NCI-H128 (cell line): Measurements from ENCODE around the gene IL22RA1.

Experiments
- DNase-seq: peaks from one replicate; lab custom pipeline; 2025; ENCODE audit not compliant: unreplicated experiment; lab: John Stamatoyannopoulos, UW

Gene IL22RA1

DNA sequence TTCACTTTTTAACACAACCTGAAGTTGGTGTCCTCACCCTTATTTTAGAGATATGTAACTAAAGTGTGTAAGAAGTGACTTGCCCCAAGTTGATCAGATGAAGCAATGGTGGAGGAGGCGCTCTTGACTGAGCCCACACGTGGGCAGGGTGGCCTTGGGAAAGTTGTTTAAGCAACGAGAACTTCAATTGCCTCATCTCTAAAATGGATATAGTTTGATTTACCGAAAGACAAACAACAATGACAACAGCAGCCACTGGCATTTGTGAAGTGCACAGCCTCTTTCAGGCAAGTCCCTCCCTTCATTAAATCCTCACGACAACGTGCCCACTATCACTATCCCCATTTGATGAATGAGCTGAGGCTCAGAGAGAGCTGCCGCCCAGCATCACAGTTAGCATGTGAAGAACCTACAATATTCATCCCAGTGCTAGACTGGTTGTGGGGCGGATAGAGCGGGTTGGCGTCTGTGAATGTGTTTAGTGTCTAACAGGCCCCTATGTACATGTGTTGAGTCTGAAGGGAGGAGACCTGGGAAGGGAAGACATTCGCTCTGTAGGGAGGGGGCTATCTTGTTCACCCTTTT is 3.0 kb downstream of the IL22RA1 start:
- DNase-seq: no peak

DNA sequence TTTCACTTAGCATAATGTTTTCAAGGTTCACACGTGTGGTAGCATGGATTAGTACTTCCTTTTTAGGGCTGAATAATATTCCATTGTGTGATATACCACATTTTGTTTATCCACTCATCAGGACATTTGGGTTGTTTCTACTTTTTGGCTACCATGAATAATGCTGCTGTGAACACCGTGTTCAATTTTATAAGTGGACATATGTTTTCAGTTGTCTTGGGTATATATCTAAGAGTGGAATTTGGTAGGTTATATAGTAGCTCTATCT is 3.8 kb downstream of the IL22RA1 start:
- no peak for DNase-seq

DNA sequence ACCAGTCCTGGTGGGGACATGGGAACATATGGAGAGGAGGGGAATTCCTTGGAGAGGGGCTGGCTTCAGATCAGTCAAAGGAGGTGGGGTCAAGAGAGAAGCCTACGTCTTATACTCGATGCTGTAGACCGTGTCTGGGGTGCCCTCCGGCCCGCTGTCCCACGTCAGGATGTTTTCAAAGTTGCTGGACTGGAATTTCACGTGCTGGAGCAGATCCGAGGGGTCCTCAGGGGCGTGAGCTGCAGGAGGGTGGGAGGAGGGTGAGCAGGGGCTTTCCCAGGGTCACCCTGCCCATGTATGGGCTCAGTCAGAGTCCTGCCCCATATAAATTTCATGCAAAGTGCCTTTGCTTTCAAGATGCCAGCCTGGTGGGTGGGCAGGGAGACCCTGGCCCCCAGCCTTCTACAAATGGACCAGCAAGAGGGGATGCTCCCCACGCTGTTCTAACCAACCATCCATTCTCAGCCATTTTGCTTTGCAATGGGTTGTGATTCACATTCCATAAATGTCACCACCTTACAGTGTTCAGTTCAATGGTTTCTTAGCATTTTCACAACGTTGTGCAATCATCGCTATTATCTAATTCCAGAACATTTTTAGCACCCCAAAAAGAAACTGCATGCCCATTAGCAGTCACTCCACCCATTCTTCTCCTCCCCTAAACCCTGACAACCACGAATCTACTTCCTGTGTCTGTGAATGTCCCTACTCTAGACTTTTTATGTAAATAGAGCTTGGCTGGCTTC is 4.3 kb downstream of the IL22RA1 start:
- no peak for DNase-seq

DNA sequence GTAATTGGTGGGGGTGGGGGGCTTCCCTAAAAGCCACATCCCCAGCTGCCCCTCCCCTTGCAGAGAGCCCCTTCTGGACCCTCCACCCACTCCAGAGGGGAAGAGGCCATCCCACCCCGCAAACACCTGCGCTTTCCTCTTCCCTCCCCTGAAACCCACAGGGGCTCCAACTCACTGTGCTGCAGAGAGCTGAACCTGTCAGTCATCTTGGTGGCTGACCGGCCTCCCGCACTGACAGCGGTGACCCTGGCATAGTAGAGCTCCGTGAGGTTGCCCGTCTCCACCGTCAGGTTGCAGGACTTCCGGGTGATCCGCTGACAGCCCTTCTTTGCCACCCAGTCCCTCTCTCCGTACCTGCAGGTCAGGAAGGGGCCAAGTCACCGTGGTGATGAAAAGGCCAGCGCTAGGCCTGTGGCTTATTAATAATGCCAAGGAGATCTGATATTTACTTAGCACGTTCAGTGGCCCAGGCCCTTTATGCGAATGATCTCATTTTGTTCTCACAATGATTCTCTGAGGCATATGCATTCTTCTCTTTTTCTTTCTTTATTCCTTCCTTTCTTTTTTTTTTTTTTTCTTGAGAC is 5.9 kb downstream of the IL22RA1 start:
- no peak for DNase-seq

DNA sequence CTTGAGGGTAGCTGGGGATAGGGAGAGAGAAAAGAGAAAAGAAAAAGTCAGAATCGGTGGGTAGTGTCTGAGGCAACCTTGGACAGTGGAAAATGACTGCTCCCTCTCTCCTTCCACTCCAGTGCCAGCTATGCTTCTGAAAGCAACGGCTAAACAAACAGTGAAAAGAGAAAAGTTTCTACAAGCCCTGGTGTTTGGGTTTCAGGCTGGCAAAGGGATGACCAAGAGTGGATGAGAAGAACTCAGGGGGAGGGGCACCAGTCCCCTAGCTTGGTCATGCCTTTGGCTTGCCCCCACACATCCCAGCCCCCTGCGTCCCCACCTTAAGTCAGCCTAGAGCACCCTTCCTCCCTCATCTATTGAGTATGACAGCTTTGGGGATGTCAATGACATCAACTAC is 8.6 kb downstream of the IL22RA1 start:
- no peak for DNase-seq

DNA sequence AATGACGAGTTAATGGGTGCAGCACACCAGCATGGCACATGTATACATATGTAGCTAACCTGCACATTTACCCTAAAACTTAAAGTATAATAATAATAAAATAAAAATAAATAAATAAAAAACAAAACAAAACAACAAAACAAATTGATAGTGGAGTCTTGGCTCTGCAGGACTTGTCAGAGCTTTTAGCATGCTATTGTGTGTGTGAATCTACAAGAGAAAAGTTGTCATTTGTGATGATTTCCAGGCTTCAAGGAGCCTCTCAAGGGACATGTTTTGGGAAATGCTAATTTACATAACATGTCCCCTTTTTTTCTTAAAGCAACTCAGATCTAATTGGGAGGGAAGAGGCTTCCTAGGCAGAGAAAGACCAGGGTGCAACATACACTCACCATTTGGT is 9.1 kb downstream of the IL22RA1 start:
- no peak for DNase-seq

DNA sequence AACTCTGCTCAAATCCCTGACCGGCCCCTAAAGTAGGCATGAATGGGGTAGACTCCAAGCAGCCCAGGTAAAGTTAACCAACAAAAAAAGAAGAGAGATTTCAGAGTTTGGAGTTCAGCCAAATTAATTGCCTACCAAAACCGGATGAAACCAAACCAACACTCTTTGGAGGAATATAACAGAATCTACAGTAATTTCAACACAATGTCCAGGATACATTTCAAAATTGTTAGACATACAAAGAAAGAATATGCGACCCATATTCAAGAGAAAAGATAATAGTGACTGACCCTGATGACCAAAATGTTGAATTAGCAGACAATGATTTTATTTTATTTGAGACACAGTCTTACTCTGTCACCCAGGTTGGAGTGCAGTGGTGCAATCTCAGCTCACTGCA is 12.6 kb downstream of the IL22RA1 start:
- no peak for DNase-seq

DNA sequence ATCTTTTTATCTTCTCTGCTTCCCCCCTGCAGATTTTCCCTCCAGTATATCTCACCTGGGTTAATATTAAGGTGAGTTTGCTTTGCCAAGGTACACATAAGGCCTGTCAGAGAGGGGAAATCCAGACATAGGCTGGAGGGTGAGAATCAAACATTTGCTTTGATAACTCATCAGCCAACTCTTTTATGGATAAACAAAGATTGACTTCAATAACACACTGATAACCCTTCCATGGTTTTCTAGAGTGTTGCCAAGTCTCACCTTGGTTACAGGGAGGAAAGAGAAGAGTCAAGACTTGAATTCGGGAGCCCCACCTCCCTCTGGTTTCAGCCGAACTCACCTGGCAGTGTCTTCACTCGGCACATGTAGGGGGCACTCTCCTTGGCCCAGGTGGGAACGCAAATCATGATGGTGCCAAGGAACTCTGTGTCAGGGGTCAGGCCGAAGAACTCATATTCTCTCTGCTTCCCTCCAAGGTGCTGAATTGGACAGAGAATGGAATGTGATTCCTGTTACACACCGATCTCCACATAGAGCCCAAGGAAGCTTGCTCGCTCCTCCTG is 15.1 kb downstream of the IL22RA1 start:
- no peak for DNase-seq

DNA sequence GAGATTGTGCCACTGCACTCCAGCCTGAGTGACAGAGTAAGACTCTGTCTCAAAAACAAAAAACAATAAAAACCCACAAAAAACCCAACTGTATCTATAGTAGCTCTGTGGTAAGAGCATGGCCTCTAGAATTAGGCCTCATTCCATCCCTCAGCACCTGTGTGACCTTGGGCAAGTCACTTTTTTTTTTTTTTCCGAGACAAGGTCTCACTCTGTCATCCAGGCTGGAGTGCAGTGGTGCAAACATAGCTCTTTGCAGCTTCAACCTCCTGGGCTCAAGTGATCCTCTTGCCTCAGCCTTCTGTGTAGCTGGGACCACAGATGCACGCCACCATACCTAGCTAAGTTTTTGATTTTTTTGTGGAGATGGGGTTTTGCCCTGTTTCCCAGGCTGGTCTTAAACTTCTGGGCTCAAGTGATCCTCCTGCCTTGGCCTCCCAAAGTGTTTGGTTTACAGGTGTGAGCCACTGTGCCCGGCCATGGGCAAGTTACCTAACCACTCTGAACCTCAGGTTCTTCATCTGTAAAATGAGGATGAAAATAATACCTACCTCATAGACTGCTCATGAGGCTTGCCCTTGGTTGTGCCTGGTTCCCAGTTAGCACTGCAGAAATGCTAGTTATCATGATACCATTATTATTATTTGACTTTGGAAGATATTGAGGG is 15.7 kb downstream of the IL22RA1 start:
- no peak for DNase-seq

DNA sequence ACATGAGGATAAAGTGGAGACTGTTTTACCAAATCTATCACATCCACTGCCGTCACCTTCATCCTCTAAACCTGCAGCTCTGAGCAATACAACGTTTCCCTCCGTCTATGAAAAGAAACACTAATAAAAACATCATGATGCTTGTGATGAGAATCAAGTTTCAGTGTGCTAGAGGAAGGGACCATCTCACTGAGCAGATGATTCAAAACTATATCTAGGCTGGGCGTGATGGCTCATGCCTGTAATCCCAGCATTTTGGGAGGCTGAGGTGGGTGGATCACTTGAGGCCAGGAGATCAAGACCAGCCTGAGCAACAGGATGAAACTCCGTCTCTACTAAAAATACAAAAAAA is 16.3 kb downstream of the IL22RA1 start:
- no peak for DNase-seq

DNA sequence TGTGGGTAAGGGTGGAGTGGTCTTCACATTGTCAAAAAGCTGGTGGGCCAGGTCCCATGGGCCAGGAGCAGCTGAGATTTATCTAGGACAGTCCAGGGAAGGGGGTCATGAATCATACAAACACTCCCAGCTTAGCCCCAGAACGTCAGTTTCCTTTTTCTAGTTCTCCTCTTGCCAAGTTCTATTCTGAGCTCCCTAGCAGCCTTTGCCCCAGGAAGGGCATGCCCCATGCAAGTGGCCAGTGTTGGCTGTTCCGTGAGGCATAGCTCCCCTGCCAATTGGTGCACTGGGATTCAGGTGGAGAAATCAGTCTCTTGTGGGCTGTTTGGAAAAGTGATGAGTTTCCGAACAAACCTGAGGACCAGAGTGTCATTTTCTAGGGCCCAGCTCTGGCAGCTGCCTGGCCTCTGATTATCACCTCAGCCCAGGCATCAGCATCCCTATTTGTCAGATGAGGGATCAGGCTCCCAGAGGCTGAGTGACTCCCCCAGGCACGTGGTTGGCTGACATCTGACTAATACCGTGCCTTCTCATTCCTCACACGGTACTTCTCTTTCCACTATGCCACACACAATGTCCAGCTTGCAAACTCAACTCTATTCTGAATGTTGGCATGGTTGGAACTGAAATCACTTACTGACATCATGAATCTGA is 16.8 kb downstream of the IL22RA1 start:
- no peak for DNase-seq

DNA sequence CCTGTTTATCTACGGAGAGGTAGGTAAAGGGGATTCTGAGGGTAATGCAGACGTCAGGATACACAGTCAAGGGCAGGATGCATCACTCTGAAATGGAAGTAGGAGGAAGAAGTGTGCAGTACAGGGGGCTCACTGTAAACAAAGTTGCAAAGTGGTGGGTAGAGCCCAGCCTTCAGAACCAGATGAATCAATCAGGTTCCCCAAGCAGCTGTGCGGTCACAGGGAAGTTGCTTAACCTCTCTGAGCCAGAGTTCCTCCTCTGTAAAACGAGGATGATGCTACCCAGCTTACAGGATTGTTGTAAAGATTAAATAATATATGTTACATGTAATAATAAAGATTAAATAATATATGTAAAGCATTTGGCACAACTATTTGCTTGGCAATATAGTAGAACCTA is 17.5 kb downstream of the IL22RA1 start:
- no peak for DNase-seq

DNA sequence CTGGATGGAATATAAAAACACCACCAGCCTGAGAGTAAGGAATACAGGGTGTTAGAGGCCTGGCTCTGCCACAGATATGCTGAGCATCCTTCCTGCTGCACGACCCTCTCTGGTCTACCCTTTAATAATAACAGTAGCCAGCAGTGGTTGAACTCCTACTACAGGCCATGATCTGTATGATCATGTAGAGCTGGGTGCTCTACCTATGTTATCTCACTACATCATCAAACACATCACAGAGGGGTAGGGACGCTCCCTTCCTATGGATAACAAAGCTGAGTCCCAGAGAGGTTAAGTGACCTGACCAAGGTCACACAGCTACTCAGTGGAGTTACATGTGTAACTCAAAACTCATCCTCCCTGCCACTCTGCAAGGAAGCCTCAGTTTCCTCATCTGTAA is 18.0 kb downstream of the IL22RA1 start:
- no peak for DNase-seq

DNA sequence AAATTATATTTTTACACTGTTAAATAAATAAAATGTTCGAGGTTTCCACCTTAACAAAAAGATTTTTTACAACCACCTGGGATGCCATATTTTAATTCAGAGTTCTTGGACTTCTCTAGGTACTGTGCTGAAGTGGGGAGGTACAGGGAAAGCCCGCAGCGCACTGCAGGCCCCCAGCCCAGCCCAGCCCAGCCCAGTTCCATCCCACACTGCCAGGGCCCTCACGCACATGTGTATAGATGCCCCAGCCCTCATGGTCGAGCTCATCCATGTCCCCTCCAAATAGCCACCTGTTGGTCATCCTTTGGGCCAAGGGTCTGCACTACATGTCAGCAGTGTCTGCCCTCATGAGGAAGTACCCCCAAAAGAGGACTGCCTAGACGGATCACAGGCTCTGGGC is 19.3 kb downstream of the IL22RA1 start:
- no peak for DNase-seq

DNA sequence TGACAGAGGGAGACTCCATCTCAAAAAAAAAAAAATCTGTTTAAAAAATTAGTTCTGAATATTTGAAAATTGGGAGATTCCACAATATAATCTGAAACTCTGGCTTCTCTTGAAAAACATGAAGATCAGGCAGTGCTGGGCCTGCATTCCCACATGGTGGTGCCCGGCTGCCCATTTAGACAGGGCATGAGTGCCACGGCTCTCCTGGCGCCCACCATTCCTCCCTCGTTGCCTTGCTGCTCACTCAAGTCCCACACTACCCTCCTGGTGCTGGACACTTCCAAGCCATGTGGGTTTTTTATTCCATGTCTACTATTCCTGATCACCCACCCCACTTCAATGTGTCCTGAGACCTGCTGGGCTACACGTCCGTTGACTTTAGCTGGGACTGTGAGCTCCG is 20.2 kb downstream of the IL22RA1 start:
- DNase-seq: no peak

DNA sequence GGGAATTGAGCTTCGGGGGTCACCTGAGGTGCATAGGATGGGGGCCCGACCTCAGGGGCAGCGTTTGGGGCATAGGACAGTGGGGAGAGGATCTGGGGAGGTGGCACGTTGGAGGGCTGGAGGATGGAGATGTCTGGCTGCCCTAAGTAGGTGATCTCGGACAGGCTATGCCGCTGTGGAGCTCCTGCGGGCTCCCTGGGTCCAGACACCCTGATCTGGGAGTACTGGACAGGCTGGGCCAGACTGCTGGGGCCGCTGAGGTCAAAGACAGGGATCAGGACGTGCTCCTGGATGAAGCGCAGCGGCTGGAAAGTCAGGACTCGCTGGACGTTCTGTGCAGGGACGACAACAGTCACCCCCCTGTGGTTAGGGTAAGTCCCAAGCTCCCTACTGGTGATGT is 21.5 kb downstream of the IL22RA1 start:
- no peak for DNase-seq

DNA sequence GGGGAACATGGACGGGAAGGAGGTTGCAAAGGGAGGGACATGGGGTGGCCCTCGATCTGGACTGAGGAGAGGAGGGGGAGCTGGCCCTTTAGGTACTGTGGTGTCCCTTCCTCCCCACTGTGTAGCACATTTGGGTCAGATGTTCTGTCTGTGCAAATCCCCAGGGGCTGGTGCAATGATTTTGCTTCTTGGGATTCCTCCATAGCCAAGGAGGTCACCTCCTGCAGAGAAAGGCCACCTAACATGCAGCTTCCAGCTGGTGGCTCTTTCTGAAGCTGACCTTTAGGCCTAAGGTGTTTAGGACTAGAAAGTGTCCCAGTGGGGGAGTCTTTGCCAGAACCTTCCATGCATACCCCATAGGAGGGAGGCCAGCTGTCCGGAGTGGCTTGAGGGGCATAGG is 22.0 kb downstream of the IL22RA1 start:
- DNase-seq: no peak

DNA sequence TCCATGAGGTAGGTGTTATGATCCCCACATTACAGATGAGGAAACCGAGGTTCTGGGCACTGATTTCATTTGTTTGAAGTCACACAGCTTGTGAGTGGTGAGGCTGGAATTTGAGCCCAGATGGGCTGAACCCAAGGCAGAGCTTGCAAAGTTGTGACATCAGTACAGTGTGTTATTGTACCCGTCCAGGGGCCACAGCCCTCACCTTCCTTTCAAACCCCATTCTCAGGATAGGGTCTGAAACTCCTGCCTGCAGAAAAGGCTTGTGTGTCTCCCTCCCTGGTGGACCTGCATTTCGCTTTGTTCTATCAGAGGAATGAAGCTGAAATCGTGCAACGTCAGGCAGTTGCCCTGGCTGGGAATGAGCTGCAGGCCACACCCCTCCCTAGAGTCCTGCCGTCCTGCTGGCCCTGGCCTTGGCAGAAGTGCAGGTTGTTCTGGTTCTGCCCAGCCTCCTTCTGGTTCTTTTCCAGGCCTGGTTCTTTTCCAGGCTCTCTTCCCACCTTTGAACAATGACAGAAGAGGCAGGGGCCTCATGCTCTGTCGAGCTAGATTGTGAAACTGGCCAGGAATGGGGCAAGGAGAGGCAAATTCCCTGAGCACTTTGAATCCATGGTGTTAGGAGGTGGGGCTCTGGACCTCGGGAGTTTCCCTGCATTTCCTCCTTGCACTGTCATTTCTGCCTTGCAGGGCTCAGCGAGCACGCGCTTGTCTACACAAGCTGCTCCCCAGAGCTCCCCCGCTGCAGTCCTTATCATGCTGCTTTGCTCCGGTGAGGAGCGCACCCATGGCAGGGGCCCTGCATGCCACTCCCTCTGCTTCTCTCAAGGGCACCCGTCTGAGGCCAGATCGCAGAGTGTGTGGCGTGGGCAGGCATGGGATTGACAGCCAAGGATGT is 22.8 kb downstream of the IL22RA1 start:
- DNase-seq: no peak

DNA sequence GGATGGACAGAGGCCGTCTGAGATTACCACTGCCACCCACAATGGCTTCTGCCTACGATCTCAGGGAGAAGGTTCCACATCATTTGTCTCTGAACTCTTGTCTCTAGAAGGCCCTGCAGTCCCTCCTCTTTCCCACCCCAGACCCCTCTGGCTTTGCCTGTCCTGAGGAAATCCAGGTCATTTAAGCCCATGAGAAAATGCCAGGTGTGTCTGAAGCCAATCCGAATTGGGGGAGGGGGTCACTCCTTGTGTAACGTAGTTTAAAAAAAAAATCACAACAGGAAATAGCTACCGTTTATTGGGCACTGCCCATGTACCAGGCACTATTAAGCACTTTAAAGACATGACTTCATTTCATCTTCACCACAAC is 23.5 kb downstream of the IL22RA1 start:
- DNase-seq: no peak

DNA sequence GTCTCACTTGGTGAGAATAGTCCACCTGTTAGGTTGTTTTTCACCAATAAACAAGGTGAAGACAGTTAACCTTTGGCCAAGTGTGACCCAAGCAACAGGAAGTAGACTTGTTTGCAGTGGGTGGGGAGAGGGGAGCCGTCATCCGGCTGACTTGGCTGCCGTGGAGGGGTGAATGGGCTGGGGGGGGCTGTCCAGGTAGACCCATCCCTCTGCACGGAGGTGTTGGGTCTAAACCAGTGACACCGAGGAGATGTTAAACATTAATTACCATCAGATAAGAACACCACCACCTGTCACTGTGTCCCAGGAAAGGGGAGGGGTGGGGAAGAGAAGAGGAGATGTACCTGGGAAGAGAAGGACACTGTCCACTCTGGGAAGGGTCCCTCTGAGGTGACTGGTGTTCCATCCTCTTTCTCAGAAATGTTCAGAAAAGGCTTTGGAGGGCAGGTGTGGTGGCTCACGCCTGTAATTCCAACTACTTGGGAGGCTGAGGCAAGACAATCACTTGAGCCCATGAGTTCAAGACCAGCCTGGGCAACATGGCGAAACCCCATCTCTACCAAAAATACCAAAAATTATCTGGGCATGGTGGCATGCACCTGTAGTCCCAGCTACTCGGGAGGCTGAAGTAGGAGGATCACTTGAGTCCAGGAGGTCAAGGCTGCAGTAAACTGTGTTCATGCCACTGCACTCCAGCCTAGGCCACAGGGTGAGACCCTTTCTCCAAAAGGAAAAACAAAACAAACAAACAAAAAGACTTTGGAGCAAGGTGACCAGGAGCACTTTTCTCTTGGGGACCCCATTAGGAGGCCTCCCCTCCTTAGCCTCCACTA is 24.3 kb downstream of the IL22RA1 start:
- no peak for DNase-seq
